Suprapubic skin (tissue), 3 donors: ENCODE data around the gene CDHR3.

ENCODE experiments used
- EP300 ChIP-seq: sonication (generic); formaldehyde crosslinking; IDR thresholded peaks from one replicate; pipeline ENCODE4 v1.6.1; 2017; ENCODE audit warnings: antibody characterized with exemption
- TF ChIP-seq, protein P1 (sequence below), 2 donors: fragments of 200-600 bp in 1 of 2; fragments of 450-650 bp in 1 of 2; sonication (generic) in 1 of 2; IDR thresholded peaks; one replicate each; pipeline ENCODE4 v1.5.1; 2016 to 2019; ENCODE audit warnings: antibody characterized with exemption in 2 of 2, mild to moderate bottlenecking in 1 of 2, moderate library complexity in 1 of 2

DNA sequence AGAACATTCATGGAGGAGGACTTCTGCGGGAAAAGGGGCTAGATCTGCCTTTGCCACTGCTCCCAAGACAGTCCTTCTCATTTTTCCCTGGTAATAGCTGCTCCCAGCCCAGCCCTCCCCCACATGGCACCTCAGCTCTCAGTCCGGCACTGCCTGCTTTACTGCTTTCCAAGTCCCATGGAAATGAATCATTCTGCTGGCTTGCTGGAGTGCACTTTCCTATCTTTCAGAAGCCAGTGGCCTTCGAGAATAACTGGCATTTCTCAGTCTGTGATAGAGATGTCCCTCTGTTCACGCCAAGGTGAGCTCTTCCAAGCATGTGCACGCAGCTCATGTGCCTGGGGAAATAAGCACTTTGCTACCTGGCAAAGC is 87.7 kb downstream of the CDHR3 start:
- no peak for TF ChIP-seq EP300
- TF ChIP-seq, protein P1, sequence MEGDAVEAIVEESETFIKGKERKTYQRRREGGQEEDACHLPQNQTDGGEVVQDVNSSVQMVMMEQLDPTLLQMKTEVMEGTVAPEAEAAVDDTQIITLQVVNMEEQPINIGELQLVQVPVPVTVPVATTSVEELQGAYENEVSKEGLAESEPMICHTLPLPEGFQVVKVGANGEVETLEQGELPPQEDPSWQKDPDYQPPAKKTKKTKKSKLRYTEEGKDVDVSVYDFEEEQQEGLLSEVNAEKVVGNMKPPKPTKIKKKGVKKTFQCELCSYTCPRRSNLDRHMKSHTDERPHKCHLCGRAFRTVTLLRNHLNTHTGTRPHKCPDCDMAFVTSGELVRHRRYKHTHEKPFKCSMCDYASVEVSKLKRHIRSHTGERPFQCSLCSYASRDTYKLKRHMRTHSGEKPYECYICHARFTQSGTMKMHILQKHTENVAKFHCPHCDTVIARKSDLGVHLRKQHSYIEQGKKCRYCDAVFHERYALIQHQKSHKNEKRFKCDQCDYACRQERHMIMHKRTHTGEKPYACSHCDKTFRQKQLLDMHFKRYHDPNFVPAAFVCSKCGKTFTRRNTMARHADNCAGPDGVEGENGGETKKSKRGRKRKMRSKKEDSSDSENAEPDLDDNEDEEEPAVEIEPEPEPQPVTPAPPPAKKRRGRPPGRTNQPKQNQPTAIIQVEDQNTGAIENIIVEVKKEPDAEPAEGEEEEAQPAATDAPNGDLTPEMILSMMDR (IDR thresholded peaks at IDR 0.05), result no peak
